Erythroblast (primary cell): Measurements from ENCODE around the gene ZNF428.

Source experiments
- GATA1 ChIP-seq: IDR thresholded peaks from 2 replicates; pipeline ENCODE4 v1.6.1; 2011; ENCODE audit warnings: low read depth, mild to moderate bottlenecking, control low read depth, low read length, moderate library complexity
- POLR2A ChIP-seq: IDR thresholded peaks from 2 replicates; pipeline ENCODE4 v1.6.1; 2011; ENCODE audit warnings: mild to moderate bottlenecking, low read length

DNA sequence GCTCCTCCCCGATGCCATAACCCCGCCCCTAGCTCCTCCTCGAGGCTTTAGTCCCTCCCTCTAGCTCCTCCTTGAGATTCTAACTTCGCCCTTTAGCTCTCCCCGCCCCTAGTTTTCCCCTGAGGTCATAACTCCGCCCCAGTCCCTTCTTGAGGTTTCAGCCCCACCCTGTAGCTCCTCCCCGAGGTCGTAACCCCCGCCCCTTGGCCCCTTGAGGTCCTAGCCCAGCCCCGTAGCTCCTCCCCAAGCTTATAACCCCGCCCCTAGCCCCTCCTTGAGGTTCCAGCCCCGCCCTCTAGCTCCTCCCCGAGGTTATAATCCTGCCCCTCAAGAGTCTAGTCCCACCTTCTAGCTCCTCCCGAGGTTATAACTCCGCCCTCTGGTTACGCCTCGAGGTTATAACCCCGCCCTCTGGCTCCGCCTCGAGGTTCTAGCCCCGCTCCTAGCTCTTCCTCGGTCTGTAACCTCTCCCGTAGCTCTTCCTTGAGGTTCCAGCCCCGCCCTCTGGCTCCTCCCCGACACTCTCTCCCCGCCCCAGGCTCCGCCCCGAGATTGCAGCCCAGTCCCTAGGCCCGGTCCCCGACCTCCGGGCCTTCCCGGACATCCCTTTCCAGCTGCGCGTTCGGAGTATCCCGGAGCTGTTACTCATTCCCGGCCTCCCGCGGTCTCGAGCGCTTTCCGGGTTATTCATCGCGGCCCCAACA is 49.1 kb upstream of the ZNF428 start:
- TF ChIP-seq POLR2A (no peak), GATA1 (no peak)
